NCI-H2171 treated with DMSO at 0.1 percent for 48 hours (cell line): Measurements from ENCODE around the gene LOC128125822.
"Not testable (repeated sequence)": the region's sequence is repeated elsewhere in the genome, so short reads cannot be mapped to it uniquely, and the experiment has no call there.

Source experiments
- DNase-seq: peaks from one replicate; lab custom pipeline; 2025; lab: John Stamatoyannopoulos, UW

The LOC128125822 gene

DNA sequence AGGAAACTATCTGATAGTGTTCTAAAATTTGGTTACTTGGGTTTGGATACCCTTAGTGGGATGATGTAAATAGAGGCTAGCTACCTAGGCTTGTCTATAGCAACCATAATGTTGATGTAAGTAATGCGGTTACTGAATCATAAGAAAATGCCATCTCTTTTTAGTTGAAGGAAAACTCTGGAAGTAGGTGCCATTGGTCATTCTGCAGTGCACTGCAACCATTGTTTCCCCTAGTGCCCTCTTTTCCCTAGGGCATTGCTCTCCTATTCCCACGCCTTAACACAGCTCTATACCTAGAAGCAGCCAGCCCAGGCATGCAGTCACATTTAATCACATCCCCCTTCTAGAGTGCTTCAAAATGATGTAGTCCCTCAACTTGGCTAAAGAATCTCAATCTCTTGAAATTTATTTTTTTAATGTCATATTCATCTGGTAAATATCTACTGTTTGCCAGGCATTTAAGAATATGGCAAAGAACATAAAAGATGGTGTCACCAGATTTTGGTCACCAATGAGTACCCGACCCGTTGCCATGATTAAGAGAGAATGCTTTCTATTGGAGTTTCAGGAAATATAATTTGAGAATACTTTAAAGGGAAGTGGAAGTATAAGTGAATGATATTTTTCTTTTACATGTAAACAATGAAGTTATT is 10.4 kb downstream of the LOC128125822 start:
- DNase-seq = no peak

DNA sequence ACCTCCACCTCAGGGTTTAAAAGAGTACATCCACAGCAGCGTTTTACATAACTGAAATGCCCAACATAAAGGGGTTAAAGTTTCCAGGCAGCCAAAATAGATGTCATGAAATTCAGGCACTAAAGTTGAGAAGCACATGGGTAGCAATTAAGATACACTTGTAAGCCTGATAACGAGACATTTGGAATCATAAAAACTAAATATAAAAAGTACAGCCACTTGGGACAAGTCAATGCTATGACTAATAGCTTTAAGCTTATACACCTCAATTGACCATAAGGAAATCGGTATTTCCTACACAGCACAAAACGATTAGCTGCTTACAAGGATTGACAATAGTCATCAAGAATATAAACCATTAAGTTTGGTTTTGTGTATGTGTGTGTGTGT is 11.8 kb downstream of the LOC128125822 start:
- DNase-seq = no peak

GRCh38 chr6:63584566-63584965 is 12.3 kb downstream of the LOC128125822 start:
- DNase-seq = no peak

- DNase-seq = not testable (repeated sequence)
These were observed 13.4 kb downstream of the LOC128125822 start for GRCh38 chr6:63585652-63586051.

GRCh38 chr6:63589952-63590411 is 17.7 kb downstream of the LOC128125822 start:
- DNase-seq = no peak

DNA sequence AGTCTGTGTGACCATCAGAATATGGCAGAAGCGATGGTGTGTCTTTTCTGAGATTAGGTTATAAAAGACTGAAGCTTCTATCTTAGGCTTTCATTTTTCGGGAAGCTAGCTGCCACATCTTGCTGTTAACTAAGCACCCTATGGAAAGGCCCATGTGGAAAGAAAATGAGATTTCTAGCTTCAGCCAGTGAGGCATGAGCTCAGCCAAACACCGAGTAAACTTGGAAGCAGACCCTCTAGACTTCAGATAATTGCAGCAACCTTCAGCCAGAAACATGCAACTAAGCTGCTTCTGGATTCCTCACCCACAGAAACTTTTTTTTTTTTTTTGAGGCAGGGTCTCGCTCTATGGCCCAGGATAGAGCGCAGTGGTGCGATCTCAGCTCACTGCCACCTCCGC is 20.6 kb downstream of the LOC128125822 start:
- no peak for DNase-seq

- no peak for DNase-seq
These were observed 25.1 kb downstream of the LOC128125822 start for GRCh38 chr6:63597141-63598048.

GRCh38 chr6:63598049-63599036 is 26.1 kb downstream of the LOC128125822 start:
- DNase-seq = peak; percentile 87

DNA sequence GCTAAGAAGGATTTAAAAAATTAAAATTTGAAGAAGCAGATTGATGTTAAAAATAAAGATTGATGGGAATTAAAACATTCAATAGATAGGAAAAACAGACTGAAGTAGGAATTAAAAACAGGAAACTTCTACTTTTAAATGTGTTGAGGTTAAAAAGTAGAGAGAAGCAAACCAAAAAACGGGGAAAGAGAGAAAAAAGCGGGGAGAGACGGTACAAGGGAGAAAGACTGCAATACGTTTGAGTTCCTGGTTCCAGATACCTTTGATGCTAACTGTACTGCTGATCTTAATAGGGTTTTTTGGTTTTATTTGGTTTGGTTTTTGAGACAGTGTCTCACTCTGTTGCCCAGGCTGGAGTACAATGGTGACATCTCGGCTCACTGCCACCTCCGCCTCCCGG is 27.0 kb downstream of the LOC128125822 start:
- DNase-seq = no peak

DNA sequence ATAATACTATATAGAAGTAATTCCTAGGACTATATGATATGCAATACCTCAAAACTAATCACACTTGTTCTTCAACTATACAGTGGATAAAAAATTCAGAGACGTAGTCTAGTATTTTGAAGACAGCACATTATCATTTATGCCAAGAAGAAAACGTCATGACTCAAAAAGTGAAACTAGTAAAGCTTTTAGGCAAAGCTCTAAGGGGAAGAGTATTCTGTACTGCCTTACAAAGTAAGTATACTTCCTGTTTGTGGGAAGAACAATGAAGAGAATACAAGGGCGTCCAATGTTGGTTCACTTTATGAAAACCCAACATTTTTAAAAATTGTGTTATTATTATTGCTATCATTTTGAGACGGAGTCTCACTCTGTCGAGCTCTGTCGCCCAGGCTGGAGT is 27.9 kb downstream of the LOC128125822 start:
- no peak for DNase-seq

GRCh38 chr6:63609231-63609630 is 37.0 kb downstream of the LOC128125822 start:
- DNase-seq = no peak

DNA sequence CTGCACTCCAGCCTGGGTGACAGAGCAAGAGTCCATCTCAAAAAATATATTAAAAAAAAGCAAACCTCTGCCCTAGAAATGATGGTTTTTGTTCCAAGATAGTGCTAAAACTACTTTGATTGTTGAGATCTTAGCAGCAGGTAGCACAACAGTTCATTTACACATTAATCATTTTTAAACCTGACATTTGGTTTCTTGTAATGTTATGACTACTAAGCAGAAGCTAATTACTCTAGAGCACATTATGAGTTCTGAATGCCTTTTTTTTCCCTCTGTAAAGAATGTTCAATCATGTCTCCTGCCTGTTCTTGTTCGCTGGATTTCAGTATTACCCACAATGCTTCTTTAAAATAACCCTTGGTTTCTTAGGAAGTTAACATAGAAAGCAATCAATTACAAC is 38.7 kb downstream of the LOC128125822 start:
- DNase-seq = no peak

DNA sequence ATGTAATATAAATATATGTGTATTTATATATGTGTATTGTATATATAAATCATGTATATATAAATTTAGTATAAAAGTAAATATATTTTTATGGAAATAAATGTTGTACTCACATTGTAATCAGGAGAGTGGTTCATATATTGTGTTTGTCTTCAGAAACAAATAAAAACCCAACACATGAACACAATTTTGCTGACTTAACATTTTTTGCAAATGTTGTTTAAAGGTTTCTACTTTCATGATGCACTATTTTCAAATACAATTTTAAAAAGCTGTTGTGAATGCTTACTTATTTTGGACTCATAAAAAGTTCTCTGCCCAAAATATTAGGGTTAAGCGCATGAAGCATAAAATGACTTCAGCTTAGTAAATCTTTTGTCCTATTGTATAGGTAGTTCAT is 39.3 kb downstream of the LOC128125822 start:
- DNase-seq = no peak

DNA sequence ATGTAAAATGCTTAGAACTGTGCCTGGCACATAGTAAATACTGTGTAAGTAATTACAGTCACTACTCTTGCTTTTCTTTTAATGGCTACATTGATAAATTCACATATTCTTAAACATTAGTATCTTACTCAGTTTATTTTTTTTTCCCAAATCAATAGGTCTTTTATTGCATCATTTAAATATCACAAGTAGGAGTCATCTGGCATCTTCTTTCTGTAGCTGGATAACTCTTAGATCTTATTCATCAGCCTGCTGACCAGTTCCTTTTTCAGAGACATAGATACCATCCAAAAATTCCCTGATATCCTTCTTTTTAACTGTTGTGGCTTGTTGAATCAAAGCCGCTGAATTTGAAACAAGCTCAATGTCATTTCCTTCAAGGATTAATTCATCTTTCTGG is 43.3 kb downstream of the LOC128125822 start:
- no peak for DNase-seq
